H1 (cell line): Measurements from ENCODE around the gene RAB3GAP1. TPM values are rescaled to one million over a fixed set of nuclear protein-coding genes. Genes with fewer than 3 reads are reported as not detected.

Experiments
- CTCF ChIA-PET: fragments of 300-600 bp; sonication (Branson Sonifier 250); formaldehyde crosslinking; loops from one replicate; lab custom pipeline; 2021; ENCODE audit not compliant: partially characterized antibody; lab: Charles Lee
- POLR2A ChIA-PET: fragments of 300-600 bp; sonication (Branson Sonifier 250); formaldehyde crosslinking; loops from one replicate; lab custom pipeline; 2021; ENCODE audit warnings: inconsistent platforms; ENCODE audit not compliant: partially characterized antibody; lab: Charles Lee
- DNase-seq, 2 experiments: peaks; one replicate each; pipeline versions ENCODE4 v3.0.0 to v3.0.0-alpha.2; 2010 to 2022; ENCODE audit warnings: low spot score in 2 of 2, low read depth in 1 of 2, mixed read lengths in 1 of 2
- FAIRE-seq: peaks from 2 replicates; lab custom pipeline; 2011; peaks lifted over from hg19 to GRCh38; lab: Jason Lieb, UNC
- H2AFZ ChIP-seq: 2 replicates; pipeline ENCODE4 v1.8.1; 2012; ENCODE audit warnings: low read length, inconsistent platforms
- H2AK5ac ChIP-seq: 2 replicates; pipeline ENCODE4 v1.6.1; 2013; ENCODE audit warnings: low read depth, low read length
- H2BK120ac ChIP-seq: replicated peaks from 2 replicates; pipeline ENCODE3; 2013; ENCODE audit warnings: low read depth, low read length, inconsistent platforms
- H2BK12ac ChIP-seq: 2 replicates; pipeline ENCODE4 v1.6.1; 2013; ENCODE audit warnings: low read depth, low read length
- H2BK15ac ChIP-seq: 2 replicates; pipeline ENCODE4 v1.6.1; 2013; ENCODE audit warnings: low read length
- H2BK20ac ChIP-seq: 2 replicates; pipeline ENCODE4 v1.6.1; 2013; ENCODE audit warnings: low read length
- H2BK5ac ChIP-seq: 2 replicates; pipeline ENCODE4 v1.6.1; 2013; ENCODE audit warnings: low read depth, low read length
- H3K14ac ChIP-seq: 2 replicates; pipeline ENCODE4 v1.6.1; 2013; ENCODE audit warnings: inconsistent platforms; ENCODE audit not compliant: insufficient read length
- H3K18ac ChIP-seq: 2 replicates; pipeline ENCODE4 v1.6.1; 2013; ENCODE audit warnings: low read length; ENCODE audit errors: extremely low read depth
- H3K23ac ChIP-seq: 2 replicates; pipeline ENCODE4 v1.6.1; 2013; ENCODE audit warnings: inconsistent platforms; ENCODE audit not compliant: insufficient read length
- H3K23me2 ChIP-seq: 2 replicates; pipeline ENCODE4 v1.6.1; 2013; ENCODE audit warnings: low read depth, low read length
- H3K27ac ChIP-seq: 2 replicates; pipeline ENCODE4 v1.6.1; 2011; ENCODE audit warnings: low read depth, low read length, inconsistent platforms
- H3K27me3 ChIP-seq, 4 experiments: replicated peaks in 1 of 4; 1 replicate in 1 of 4; 2 replicates in 3 of 4; pipeline versions ENCODE4 v1.6.1 to v1.8.1; 2011 to 2013; ENCODE audit warnings: low read length in 3 of 4, mild to moderate bottlenecking in 3 of 4, inconsistent platforms in 2 of 4, mixed read lengths in 2 of 4, moderate library complexity in 1 of 4; ENCODE audit not compliant: control insufficient read depth in 3 of 4, insufficient read depth in 3 of 4; ENCODE audit errors: extremely low read depth in 1 of 4
- H3K36me3 ChIP-seq, 4 experiments: 2 replicates each; pipeline versions ENCODE4 v1.6.1 to v1.8.1; 2011 to 2013; ENCODE audit warnings: mild to moderate bottlenecking in 4 of 4, low read length in 3 of 4, moderate library complexity in 2 of 4, control low read depth in 1 of 4, inconsistent platforms in 1 of 4; ENCODE audit not compliant: insufficient read depth in 4 of 4, control insufficient read depth in 2 of 4
- H3K4ac ChIP-seq: replicated peaks from 2 replicates; pipeline ENCODE3; 2013; ENCODE audit warnings: low read length, low read depth, mixed read lengths, inconsistent platforms; ENCODE audit not compliant: insufficient read length
- H3K4me1 ChIP-seq, 4 experiments: replicated peaks in 1 of 4; 1 replicate in 1 of 4; 2 replicates in 3 of 4; pipeline versions ENCODE4 v1.6.1 to v1.8.1; 2011 to 2013; ENCODE audit warnings: low read length in 3 of 4, inconsistent platforms in 2 of 4, mixed read lengths in 1 of 4; ENCODE audit not compliant: insufficient read depth in 4 of 4, control insufficient read depth in 3 of 4
- H3K4me2 ChIP-seq, 2 experiments: 2 replicates each; pipeline versions ENCODE4 v1.6.1 to v1.8.1; 2011 to 2013; ENCODE audit warnings: low read depth in 2 of 2, low read length in 2 of 2, control low read depth in 1 of 2, inconsistent platforms in 1 of 2, mild to moderate bottlenecking in 1 of 2; ENCODE audit not compliant: insufficient read depth in 1 of 2
- H3K4me3 ChIP-seq, 4 experiments: fragments of 200-600, 300-600 bp in 1 of 4; sonication (generic), shearing (Covaris generic), sonication (Bioruptor Twin) in 1 of 4; 2 replicates each; pipeline versions ENCODE4 v1.5.1 to v1.8.1; 2011 to 2016; ENCODE audit warnings: low read length in 4 of 4, low read depth in 3 of 4, control low read depth in 2 of 4, inconsistent platforms in 2 of 4, mild to moderate bottlenecking in 2 of 4, mixed read lengths in 1 of 4, moderate library complexity in 1 of 4; ENCODE audit not compliant: insufficient read depth in 2 of 4; ENCODE audit errors: extremely low read depth in 1 of 4
- H3K56ac ChIP-seq: replicated peaks from 2 replicates; pipeline ENCODE3; 2013; ENCODE audit warnings: low read depth, mild to moderate bottlenecking, mixed read lengths, low read length, inconsistent platforms; ENCODE audit not compliant: insufficient read length
- H3K79me1 ChIP-seq: 2 replicates; pipeline ENCODE4 v1.6.1; 2013; ENCODE audit warnings: low read depth, low read length, control low read depth
- H3K79me2 ChIP-seq, 2 experiments: 2 replicates each; pipeline versions ENCODE4 v1.6.1 to v1.8.1; 2012 to 2013; ENCODE audit warnings: low read length in 2 of 2, mild to moderate bottlenecking in 2 of 2, inconsistent platforms in 1 of 2; ENCODE audit not compliant: insufficient read depth in 2 of 2, control insufficient read depth in 1 of 2
- H3K9ac ChIP-seq, 4 experiments: replicated peaks in 1 of 4; 1 replicate in 1 of 4; 2 replicates in 3 of 4; pipeline versions ENCODE4 v1.6.1 to v1.8.1; 2011 to 2013; ENCODE audit warnings: low read depth in 3 of 4, low read length in 3 of 4, control low read depth in 2 of 4, mild to moderate bottlenecking in 2 of 4, moderate library complexity in 2 of 4, inconsistent platforms in 1 of 4; ENCODE audit errors: extremely low read depth in 1 of 4
- H3K9me3 ChIP-seq, 2 experiments: 2 replicates each; pipeline versions ENCODE4 v1.6.1 to v1.8.1; 2012 to 2013; ENCODE audit warnings: mild to moderate bottlenecking in 2 of 2, moderate library complexity in 2 of 2, control low read depth in 1 of 2, inconsistent platforms in 1 of 2, low read depth in 1 of 2, low read length in 1 of 2, mixed read lengths in 1 of 2; ENCODE audit not compliant: insufficient read depth in 2 of 2
- H4K20me1 ChIP-seq, 2 experiments: replicated peaks in 1 of 2; 2 replicates each; pipeline versions ENCODE3 to v1.8.1; 2011 to 2013; ENCODE audit warnings: inconsistent platforms in 2 of 2, low read length in 2 of 2, mild to moderate bottlenecking in 1 of 2; ENCODE audit not compliant: insufficient read depth in 2 of 2, control insufficient read depth in 1 of 2
- H4K5ac ChIP-seq: 2 replicates; pipeline ENCODE4 v1.6.1; 2013; ENCODE audit warnings: low read length, low read depth, mixed read lengths, inconsistent platforms; ENCODE audit not compliant: insufficient read length
- H4K8ac ChIP-seq: 2 replicates; pipeline ENCODE4 v1.8.0; 2013; ENCODE audit warnings: mild to moderate bottlenecking, moderate library complexity, low read length, inconsistent platforms; ENCODE audit not compliant: insufficient read depth; ENCODE audit errors: extremely low read depth
- H4K91ac ChIP-seq: replicated peaks from 2 replicates; pipeline ENCODE3; 2013; ENCODE audit warnings: low read length, mixed read lengths, inconsistent platforms; ENCODE audit not compliant: insufficient read length
- EP300 ChIP-seq, 2 experiments: IDR thresholded peaks; 1 replicate in 1 of 2; 2 replicates in 1 of 2; pipeline ENCODE4 v1.6.1; 2011 to 2012; ENCODE audit warnings: low read depth in 2 of 2, low read length in 2 of 2, mild to moderate bottlenecking in 2 of 2, borderline replicate concordance in 1 of 2, inconsistent platforms in 1 of 2, moderate library complexity in 1 of 2
- JUN ChIP-seq: IDR thresholded peaks from 2 replicates; pipeline ENCODE4 v1.6.1; 2011; ENCODE audit warnings: low read depth, mild to moderate bottlenecking, improper control_type of control experiment, low read length
- KDM4A ChIP-seq: IDR thresholded peaks from one replicate; pipeline ENCODE4 v1.7.1; 2012; ENCODE audit warnings: low read depth, mild to moderate bottlenecking, moderate library complexity, low read length, inconsistent platforms; ENCODE audit not compliant: severe bottlenecking
- WGBS, 2 experiments: shearing (Covaris generic) in 1 of 2; methylation state at CpG; one replicate each; pipeline versions ENCODE4 v1.1.6 to v1.1.7; 2013 to 2015; ENCODE audit warnings: low lambda C conversion rate in 2 of 2, mixed read lengths in 2 of 2, inconsistent platforms in 1 of 2, low coverage in 1 of 2, missing lambda C conversion rate in 1 of 2; ENCODE audit not compliant: insufficient replicate concordance in 2 of 2, insufficient coverage in 1 of 2, insufficient read length in 1 of 2; ENCODE audit errors: extremely low coverage in 1 of 2, missing lambda C conversion rate in 1 of 2; 5-methylcytosine and 5-hydroxymethylcytosine counted together
- polyA plus RNA-seq, 7 experiments: library from polyadenylated mRNA; depleted of rRNA in 3 of 7; stranded (reverse) in 5 of 7; unstranded in 2 of 7; fragments of >200 nt in 5 of 7; fragments of 200-250 nt in 2 of 7; gene quantifications; 1 replicate in 5 of 7; 2 replicates in 1 of 7; 4 replicates in 1 of 7; pipeline versions ENCODE4 v1.2.1 to v1.2.3, GENCODE V29; 2011 to 2013; ENCODE audit warnings: missing spikeins in 2 of 7, mixed read lengths in 2 of 7
- total RNA-seq: library from RNA; stranded (reverse); fragmentation: NEBNext Ultra II Directional; extraction: Animal tissue kit (Norgen Biotek cat#: 25700); gene quantifications from 2 replicates; pipeline ENCODE4 v1.2.1, GENCODE V29; 2021

The RAB3GAP1 gene
- total and polyA plus RNA-seq, 2 of the 8 experiments (the other 6 are each of a cell fraction or from before 2014, with no cell fraction given): 9.8 to 28.6 TPM

DNA sequence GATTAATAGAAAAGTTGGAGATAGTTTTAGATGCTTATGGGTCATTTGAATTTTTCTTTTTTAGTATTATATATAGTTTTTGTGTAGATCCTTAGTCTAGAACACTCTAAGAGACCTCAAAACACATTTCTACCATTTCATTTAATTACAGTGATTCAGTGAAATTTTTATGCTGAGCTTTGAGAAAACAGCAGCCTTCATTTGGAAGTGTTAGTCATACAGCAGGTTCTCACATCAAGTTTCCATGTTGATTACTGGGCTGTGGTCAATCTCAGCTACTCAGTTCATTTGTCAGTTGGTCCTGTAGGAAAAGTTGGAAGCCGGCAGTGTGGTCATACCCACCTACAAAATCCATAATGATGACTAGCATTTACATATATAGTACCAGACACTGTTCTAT lies 42.8 kb upstream of the RAB3GAP1 start:
- H3K36me3 ChIP-seq: no peaks in the 10 kb centered on the region
- no peak overlapping the region for H3K4me3 ChIP-seq
- H3K18ac ChIP-seq: no peak overlapping the region
- peaks cover 0 to 4% (median 0%) of the 10 kb centered on the region in 4 experiments; a peak in 2 of 7 replicates for H3K27me3 ChIP-seq
- no peak overlapping the region for H2AK5ac ChIP-seq
- H4K8ac ChIP-seq: no peak overlapping the region
- H4K20me1 ChIP-seq: no peaks in the 10 kb centered on the region
- 73% methylated on average over 1 of the region's 1 CpG; no CpG with 5 or more reads in 1 of the 2 experiments for WGBS, 2 experiments
- H4K5ac ChIP-seq: no peak overlapping the region
- no peak overlapping the region for H4K91ac ChIP-seq
- no peaks in the 10 kb centered on the region for H3K79me2 ChIP-seq
- no peak overlapping the region for H3K9ac ChIP-seq
- H3K79me1 ChIP-seq: no peaks in the 10 kb centered on the region
- H3K23ac ChIP-seq: no peak overlapping the region
- no peak overlapping the region for H3K27ac ChIP-seq
- H3K4me2 ChIP-seq: no peak overlapping the region
- no peak overlapping the region for H2BK20ac ChIP-seq
- peaks cover 0 to 4% (median under 1%) of the 10 kb centered on the region in 4 experiments; a peak in 3 of 7 replicates for H3K4me1 ChIP-seq
- H2BK15ac ChIP-seq: no peak overlapping the region
- no peak overlapping the region for H3K56ac ChIP-seq
- ChIA-PET CTCF (interaction anchor here (1.1 to 1.2 kb wide), 3 partner anchors 20 to 39 kb away, joined by 4 to 6 read pairs (median 5); no protein-coding TSS in a partner anchor), POLR2A (interaction anchor here (0.6 kb wide), 1 partner anchor 765 kb away, joined by 3 read pairs; no protein-coding TSS in a partner anchor)
- no peaks in the 10 kb centered on the region for H3K9me3 ChIP-seq
- no peak overlapping the region for H2AFZ ChIP-seq
- H2BK5ac ChIP-seq: no peak overlapping the region
- no peaks in the 10 kb centered on the region for H3K23me2 ChIP-seq
- no peak for FAIRE-seq
- H3K4ac ChIP-seq: no peak overlapping the region
- no peak overlapping the region for H3K14ac ChIP-seq
- DNase-seq: no peak
- H2BK12ac ChIP-seq: no peak overlapping the region
- no peak overlapping the region for H2BK120ac ChIP-seq
- TF ChIP-seq JUN: no peak
- TF ChIP-seq EP300 (IDR thresholded peaks at IDR 0.05; ENCODE audit: borderline replicate concordance in 1 of 2, low read depth in 2 of 2, low read length in 2 of 2): no peak
- TF ChIP-seq KDM4A: no peak
